NCI-H524 (cell line): ENCODE data around the gene HLA-DPB1.
A peak's percentile ranks its signal among the peaks of the same experiment; 100 is the strongest.

Source experiments
- DNase-seq, 2 experiments: peaks; one replicate each; lab custom pipeline; 2025; lab: John Stamatoyannopoulos, UW

The HLA-DPB1 gene

DNA sequence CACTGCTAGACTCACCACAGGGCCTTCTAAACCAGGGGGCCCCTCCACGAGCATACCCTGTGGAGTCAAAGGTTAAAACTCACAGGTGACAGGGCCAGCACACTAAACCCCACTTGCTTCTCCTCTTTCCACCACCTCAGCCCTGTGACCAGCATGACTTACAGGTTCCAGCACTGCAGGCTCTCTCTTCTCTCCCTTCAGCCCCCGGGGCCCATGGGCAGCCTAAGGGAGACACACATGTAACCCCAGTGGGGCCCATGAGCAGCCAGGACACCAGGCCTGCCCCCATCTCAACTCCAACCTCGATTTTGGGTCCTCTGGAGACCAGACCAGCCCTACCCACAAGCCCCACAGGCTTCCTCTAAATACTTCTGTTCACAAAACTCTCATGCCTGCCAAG lies 28.0 kb downstream of the HLA-DPB1 start:
- DNase-seq: no peak

DNA sequence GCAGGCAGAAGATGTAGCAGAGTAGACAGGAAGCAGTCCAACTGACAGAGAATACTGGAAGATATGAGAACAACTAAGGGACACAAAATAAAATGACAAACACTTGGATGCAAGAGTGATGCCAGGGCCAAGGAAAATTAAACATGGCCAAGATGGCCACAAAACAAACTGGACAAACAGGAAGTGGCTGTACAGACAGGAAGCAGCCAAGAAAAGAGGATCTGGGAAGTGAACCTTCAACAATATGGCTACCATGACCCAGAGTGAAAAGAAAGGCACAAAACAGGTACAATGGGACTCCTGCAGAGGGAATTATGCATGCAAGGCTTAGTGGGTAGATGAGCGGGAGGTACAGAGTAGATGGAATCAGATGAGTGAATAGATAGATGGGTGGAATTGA lies 29.1 kb downstream of the HLA-DPB1 start:
- no peak for DNase-seq

DNA sequence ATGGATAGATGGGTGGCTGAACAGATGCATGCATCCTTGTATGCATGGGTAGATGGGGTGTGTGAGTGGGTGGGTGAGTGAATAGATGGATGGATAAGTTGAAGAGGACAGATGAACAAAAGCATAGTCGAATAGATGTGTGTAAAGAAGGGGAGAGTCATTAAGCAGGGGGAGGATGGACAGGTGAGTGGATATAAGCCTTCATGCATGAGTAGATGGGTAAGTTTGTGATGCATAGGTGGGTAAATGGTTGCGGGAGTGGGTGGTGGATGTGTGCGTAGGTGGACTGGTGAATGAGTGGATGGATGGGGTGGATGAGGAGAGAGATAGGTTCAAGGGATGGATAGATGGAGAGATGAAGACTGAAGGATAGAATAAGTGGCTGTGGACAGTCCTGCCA lies 29.6 kb downstream of the HLA-DPB1 start:
- no peak for DNase-seq

DNA sequence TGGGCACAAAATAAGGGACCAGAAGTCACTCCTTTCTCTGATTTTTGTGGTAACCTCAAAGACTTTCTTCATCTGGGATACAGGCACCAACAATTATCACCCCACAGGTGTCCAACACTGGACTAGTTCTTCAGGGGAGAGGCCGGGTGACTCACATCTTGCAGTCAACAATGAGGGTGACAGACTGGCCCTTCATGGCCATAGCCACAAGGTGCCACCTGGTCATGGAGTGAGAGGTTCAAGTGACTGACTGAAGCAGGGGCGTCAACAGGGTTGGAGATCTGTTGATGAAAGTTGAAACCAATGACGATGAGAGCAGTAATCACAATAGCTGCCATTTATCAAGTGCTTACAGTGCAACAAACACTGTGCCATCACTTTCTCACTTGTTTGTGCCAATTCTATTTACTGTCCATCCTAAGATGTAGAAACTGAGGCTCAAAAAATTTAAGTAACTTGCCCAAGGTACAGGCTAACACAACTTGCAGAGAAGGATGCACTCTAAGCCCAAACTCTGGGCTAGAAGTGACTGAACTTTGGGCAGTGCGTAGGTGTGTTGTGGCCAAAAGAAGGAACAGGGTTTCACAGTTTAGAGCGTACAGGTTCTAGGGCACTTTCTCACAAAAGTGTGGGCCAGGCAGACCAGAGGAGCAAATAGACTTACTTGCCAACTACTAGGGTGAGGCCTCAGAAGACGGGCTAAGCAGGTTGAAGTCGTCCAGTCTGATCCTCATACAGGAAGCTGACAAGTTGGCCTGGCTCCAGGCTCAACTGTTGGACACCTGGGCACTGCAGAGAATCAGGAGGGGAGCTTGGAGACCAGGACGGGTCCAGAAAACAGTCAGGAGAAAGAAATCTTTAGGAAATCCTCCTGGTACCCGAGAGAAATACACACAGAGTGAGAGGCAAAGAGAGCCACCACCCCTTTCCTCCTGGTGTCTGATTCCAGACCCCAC lies 30.4 kb downstream of the HLA-DPB1 start:
- DNase-seq: no peak

DNA sequence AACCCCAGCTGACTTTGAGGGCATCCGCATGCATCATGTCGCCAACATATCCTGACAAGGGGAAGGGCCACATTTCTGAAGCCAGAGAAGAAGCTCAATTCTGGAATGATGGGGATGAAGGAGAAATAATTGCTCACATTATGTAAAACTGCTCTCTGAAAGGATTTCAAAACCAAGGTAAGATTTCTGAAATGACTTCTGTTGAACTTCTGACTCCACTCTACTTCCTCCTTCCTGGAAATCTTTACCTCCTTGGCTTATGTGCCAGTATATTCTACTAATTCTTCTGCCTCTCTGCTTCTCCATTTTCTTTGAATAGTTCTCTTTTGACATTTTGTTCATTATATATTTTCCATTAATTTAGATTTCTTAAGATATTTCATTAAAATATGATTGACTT lies 31.9 kb downstream of the HLA-DPB1 start:
- no peak for DNase-seq

DNA sequence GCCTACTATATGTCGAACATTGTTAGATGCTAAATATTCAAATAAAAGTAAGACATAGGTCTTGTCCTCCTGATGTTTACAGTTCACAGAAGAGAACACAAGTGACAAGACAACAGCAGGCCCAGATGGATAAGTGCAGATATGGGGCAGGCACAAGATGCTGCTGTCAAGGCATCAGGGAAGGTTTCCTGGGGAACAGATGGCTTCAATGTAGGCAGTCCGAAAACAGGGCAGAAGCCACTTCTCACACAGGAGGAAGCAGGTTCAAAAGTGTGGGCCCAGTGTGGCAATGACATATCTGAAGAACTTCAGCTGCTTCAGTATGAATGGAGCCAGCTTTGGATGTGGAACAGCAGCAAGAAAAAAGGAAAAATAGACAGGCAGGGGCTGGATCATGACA lies 32.5 kb downstream of the HLA-DPB1 start:
- peak; percentile 17 to 35 for DNase-seq

DNA sequence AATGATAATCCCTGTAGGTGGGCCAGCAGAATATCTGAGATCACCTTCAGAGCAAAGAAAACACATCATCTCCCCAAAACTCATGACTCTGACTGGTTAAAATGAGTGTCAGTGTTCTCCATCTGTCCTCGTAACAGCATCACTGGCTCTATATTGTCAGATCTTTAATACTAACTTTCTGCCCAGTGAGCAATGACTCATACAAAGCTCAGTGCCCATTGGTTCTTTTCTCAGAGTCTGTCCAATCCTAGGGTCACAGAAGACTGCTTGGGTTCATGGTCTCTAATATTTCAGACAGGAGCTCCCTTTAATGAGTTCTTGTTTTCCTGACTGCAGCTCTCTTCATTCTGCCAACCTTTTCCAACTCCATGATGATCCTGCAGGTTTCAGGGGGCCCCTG lies 36.4 kb downstream of the HLA-DPB1 start:
- peak in 1 of 2 experiments; percentile 23 for DNase-seq

DNA sequence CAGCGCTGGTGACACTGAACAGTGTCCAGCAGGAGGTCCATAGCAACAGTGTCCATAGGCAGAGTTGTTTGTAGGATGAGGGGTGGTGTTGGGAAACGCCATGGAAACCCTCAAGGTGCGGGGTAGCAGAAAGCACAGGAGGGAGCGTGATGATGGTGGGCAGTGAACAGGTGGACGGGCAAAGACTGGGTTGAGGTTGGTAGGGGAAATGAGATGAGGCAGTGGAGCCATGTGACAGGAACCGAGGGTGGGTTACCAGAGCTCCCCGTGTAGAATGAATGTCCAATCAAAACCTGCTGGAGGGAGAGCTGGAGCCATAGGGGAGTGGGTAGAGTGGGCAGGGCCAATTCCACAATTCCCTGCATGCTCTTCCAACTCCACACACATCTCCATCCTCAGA lies 38.0 kb downstream of the HLA-DPB1 start:
- no peak for DNase-seq

DNA sequence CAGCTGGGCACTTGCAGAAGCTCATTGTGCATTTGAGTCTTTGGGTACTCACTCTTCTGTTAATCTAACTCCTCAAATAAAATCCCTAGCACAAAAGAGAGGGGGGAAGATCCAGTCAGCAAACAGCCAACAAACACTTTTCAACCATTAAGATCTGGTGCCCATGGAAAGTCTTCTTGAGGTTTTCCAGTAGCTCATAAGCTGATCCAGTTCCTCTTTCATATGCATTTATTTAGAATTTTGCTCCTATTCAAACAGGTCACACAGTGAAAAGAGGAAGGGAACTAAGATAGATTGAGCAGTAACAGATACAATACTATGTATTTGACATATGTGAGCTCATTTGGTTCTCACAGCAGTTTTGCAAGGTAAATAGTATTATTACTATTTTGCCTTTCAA lies 38.6 kb downstream of the HLA-DPB1 start:
- DNase-seq: no peak

DNA sequence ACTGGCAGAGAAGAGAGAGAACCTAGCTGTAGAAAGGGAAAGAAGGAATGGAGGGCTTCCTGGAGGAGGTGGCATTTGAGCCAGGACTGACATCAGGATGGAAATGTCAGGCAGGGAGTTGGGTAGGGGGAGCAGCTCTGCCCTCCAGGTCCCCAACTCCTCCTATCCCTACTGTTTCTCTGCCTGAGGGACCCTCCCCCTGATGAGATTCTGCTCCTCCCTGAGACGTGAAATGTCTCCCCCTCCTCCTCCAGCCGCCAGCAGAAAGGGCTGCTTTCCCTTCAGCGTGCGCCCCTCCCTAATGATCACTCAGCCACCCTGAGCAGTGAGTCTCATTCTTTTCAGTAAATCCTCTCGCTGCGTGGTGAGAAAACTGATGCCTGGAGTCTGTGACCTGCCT lies 40.6 kb downstream of the HLA-DPB1 start:
- DNase-seq: no peak

DNA sequence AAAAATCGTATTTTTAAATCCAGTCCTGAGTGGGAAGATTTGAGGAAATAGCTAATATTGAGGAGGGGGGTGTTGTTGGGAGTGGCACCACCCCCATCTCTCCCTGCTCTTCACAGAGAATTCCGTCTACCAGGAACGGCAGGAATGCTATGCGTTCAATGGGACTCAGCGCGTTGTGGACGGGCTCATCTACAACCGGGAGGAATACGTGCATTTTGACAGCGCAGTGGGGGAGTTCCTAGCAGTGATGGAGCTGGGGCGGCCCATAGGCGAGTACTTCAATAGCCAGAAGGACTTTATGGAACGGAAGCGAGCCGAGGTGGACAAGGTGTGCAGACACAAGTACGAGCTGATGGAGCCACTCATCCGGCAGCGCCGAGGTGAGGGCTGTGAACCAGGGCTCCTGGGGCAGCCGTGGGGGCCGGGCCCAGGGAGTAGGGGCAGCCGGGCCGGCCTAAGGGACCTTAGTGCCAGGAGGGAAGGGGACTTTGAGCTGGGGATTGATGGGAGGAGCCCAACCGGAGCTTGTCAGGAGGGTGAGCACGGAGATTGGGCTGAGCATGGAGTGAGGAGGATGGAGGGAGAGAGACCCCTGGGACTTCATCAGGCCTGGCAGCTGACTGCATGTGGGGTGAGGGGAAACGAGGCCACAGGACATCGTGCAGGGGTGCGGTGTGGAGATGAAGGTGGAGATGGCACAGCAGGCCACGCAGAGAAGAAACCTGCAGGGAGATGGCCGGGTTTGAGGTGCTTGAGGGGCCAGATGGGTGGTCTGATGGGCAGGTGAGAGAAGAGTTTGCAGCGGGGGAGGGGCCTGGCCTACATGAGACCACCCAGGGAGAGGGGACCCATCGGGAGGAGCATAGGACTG lies 41.3 kb downstream of the HLA-DPB1 start:
- DNase-seq: peak in 1 of 2 experiments; percentile 11

DNA sequence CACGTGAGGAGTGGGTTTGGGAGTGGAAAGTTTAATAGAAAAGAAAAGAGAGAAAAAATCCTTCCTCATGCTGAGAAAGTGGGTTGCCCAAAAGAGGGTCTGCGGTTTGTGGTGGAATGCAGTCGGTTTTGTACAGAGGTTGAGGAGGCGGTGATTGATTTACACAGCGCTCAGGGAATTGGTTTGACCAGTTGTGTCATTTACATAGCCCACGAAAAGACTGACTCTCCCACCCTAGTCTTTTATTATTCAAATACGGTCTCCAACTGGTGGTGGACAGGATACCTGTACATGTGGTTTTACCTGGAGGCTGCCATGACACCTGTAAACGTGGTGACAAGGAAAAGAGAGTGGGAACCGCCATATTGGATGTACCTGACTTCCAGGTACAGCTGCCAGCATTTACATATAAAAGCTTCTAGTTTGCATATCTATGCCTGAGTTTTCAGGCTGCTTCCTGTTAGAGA lies 42.1 kb downstream of the HLA-DPB1 start:
- DNase-seq: no peak

DNA sequence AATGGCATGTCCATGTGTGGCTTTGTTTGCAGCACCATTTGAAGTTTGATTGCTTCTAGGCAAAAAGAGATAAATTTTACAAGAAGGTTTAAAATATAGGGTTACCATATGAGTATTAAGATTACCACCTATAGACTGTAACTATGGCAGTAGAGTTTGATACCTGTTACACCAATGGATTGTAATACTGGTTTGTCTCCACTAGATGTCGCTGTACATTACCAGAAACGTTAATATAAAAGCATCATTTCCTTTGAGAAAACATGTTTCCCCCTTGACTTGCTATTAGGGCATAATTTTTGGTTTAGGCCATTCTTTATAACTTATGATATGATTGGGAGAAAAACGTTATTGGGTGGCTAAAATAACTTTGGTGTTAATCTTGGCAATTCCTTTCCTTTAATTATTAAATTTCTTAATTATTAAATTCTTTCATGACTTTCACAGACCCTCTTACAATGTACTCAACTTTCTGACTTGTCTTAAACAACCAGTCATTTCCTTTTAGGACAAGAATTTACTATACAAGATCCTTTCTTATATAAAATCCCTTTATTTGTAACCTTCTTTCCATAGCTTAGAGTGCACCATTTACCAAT lies 42.8 kb downstream of the HLA-DPB1 start:
- peak; percentile 2 to 58 for DNase-seq

DNA sequence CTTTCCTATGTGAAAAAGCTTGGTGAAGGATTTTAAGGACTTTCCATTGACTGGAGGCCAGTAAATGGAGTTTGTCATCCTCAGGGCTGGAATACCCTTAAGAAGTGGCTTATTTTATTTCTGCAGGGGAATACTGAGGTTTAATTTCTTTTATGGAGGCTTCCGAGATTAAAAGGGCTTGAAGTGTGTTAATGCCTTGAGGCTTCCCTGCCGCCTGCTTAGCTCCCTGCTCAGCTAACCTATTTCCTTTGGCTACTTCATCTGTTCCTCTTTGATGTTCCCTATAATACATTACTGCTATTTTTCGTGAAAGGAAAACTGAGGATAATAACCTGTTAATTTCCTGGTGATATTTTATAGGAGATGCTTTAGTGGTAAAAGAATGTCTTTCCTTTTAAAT lies 44.2 kb downstream of the HLA-DPB1 start:
- DNase-seq: no peak

DNA sequence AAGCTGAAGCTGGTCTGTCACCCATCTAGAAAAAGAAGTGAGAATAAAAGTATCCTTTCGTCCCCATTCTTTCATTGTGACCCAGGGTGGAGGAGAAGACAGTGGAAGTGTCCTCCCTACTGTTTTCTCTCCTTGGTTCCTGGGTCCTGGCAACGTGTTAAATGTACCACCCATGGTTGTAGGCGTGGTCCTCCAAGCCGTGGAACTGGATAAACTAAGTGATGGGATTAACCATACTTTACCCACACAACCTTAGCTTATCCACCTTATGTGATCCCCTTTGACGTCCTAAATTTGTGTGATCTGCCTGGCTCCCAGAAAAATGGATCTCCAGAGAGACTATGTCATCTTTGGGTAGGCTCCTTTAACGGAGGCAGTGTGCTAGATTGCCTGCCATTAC lies 47.4 kb downstream of the HLA-DPB1 start:
- no peak for DNase-seq

DNA sequence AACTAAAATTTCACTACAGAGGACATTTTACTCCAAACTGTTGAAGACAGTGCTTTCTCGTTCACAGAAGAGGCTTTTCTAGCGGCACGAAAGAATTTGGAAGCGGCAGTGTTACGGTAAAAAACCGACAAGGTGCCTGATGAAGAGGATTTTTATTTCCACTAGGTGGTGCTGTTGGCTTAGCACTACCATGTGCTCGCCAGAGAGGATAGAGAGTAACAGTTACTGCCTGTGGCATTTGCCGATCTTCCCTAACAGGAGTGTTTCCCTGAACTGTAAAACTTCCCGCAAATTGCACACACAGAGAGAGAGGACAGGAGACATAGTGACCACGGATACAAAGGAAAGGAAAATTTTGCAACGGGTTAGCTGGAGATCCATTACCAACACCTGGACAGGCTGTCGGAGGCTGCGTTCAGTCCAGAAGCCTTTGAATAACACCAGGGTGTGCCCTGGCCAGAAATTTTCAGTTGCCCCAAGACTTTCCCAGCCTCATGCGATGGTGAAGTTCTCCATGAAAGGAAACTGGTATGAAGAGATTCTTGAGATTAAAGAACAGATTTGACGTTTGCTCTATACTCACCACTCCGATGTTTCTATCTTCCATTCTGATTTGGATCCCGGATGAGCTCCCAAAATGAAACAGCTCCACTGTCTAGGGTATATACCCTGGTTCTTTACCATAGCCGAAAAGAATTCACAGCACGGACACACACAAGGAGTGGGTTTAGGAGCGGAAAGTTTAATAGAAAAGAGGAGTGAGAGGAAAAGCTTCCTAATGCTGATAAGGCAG lies 48.1 kb downstream of the HLA-DPB1 start:
- peak; percentile 32 to 69 for DNase-seq

DNA sequence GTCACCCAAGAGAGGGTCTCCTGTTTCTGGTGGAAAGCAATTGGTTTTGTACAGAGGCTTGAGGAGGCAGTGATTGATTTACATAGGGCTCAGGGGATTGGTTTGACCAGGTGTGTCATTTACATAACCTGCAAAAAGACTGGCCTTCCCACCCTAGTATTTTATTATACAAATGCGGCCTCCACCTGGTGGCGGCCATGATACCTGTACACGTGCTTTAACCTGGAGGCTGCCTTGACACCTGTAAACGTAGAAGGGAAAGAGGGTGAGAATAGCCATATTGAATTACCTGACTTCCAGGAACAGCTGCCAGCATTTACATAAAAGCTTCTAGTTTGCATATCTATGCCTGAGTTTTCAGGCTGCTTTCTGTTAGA lies 48.7 kb downstream of the HLA-DPB1 start:
- no peak for DNase-seq

DNA sequence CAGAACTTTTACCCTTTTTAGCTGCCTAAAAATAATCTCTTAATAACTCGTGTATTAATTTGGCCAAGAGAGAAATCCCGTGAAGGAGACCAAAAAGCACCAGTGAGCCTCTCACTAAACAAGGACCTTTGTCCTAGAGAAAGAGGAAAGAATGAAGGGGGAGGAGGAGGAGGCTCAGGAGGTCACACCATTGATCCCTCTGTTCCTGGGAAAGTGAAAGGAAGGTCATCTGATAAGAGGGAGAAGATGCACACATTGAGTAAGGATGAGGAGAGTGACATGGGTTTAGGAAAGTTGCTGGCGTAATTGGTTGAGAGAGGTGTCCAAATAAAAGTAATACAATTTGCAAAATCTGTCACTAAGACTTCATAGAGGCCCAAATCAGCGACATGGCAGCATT lies 49.2 kb downstream of the HLA-DPB1 start:
- no peak for DNase-seq

DNA sequence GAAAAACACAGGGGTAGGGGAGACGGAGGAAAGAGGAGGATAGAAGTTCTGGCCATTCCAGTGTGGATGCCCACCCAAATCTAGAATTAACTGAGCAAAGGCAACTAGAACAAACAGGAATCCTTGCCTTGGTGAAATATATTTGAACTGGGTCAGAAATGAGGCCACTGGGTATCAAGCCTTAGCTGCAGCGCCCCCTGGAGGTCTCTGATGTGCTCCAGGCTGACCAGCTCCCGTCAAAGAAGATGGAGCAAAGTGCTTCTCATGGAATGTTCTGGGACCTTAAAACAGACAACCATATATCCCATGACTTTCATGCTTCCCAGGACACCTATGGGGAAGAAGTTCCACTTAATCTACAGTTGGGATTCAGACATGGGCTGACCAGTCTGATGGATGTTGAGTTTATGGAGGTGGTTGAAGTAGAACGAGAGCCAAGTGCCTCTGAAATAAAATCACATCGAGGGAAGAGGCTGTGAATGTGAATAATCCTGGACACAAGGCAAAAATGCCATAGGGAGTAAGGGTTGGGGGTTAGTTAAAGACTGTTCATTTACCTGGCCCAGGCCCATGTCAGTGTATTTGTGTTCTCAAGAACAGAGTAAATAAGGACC lies 50.4 kb downstream of the HLA-DPB1 start:
- peak in 1 of 2 experiments; percentile 11 for DNase-seq

DNA sequence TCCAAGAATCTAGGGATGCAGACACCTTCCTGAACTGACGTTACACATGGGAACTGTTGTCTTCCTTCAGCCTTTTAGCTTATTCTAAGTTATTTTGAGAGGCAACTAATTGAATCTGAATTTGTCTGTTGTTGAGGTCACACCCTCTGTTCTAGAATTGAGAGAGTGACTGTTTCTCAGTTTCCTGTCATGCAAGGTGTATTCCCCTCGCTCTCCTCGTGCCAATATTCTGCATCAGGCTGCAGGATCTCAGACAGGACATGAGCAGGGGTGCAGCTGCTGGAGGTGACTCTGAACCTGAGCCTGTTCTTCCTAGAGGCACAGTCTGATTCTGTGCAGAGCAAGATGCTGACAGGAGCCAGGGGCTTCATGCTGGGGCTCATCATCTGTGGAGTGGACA lies 52.5 kb downstream of the HLA-DPB1 start:
- no peak for DNase-seq

DNA sequence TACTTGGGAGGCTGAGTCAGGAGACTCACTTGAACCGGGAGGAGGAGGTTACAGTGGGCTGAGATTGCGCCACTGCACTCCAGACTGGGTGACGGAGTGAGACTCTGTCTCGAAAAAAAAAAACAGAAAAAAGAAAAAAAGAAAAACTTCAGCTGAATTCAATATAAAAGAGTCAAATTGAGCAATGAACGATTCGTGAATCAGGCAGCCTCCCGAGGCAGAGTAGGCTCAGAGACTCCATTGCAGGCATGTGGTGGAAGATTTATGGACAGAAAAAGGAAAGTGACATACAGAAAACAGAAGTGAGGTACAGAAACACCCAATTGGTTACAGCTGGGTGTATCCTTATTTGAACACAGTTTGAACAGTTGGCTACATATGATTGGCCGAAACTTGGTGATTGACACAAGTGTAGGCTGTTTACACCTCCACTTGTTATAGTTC lies 56.3 kb downstream of the HLA-DPB1 start:
- DNase-seq: no peak
